ENCODE data around the gene FAAP20.

DNA sequence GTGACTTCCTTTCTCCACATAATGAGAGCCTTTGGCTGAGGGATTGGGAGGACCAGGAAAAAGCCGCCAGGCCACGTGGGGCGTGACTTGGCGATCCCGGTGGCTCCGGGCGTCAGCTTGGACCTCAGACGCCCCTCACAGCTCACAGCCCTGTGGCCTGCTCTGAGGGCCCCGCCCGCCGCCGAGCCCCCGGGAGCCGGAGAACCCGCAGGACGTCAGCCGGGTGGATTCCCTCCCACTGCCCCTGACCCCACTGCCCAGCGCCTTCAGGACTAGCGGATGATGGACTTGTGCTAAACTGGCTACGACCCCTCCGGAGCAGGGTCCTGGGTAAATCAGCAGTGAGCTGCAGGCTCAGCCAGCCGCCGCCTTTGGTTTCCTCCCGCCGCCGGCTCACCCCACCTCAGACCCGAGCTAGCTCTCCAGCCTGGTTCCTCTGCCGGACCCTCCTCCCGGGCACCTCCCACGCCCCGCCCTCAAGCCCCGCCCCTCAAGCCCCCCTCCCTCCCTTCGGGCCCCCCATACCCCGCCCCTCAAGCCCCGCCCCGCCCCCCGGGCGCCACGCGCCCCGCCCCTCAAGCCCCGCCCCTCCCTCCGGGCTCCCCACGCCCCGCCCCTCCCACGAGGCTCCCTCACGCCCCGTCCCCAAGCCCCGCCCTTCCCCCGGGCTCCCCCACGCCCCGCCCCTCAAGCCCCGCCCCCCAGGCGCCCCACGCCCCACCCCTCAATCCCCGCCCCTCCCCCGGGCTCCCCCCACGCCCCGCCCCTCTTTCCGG is 10.0 kb upstream of the FAAP20 start:
- TF ChIP-seq, protein P1, sequence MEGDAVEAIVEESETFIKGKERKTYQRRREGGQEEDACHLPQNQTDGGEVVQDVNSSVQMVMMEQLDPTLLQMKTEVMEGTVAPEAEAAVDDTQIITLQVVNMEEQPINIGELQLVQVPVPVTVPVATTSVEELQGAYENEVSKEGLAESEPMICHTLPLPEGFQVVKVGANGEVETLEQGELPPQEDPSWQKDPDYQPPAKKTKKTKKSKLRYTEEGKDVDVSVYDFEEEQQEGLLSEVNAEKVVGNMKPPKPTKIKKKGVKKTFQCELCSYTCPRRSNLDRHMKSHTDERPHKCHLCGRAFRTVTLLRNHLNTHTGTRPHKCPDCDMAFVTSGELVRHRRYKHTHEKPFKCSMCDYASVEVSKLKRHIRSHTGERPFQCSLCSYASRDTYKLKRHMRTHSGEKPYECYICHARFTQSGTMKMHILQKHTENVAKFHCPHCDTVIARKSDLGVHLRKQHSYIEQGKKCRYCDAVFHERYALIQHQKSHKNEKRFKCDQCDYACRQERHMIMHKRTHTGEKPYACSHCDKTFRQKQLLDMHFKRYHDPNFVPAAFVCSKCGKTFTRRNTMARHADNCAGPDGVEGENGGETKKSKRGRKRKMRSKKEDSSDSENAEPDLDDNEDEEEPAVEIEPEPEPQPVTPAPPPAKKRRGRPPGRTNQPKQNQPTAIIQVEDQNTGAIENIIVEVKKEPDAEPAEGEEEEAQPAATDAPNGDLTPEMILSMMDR (IDR thresholded peaks at IDR 0.05): no peak
- no peak for TF ChIP-seq EZH2 (IDR thresholded peaks at IDR 0.05)
